Prostate gland (tissue), 2 donors: ENCODE results near the gene NOP16.

Experiments
- CTCF ChIP-seq, 4 experiments: fragments of 200-600 bp in 2 of 4; fragments of 450-650 bp in 2 of 4; sonication (generic) in 2 of 4; IDR thresholded peaks; 1 replicate in 3 of 4; 2 replicates in 1 of 4; pipeline ENCODE4 v1.5.1; 2016 to 2019; ENCODE audit warnings: antibody characterized with exemption in 4 of 4, mild to moderate bottlenecking in 2 of 4, moderate library complexity in 2 of 4
- POLR2A ChIP-seq: fragments of 450-650 bp; IDR thresholded peaks from one replicate; pipeline ENCODE4 v1.6.1; 2016; ENCODE audit warnings: antibody characterized with exemption, mild to moderate bottlenecking
- POLR2AphosphoS5 ChIP-seq: sonication (generic); formaldehyde crosslinking; IDR thresholded peaks from one replicate; pipeline ENCODE4 v1.6.1; 2017; ENCODE audit warnings: antibody characterized with exemption

GRCh38 chr5:176424181-176424580, 35.8 kb upstream of the NOP16 start:
- no peak for TF ChIP-seq CTCF (IDR thresholded peaks at IDR 0.05)
- TF ChIP-seq POLR2A = no peak
- no peak for TF ChIP-seq POLR2AphosphoS5
